Measurements from ENCODE around the gene JCAD. TPM values are rescaled to one million over a fixed set of nuclear protein-coding genes. Genes with fewer than 3 reads are reported as not detected.

The JCAD gene
- total RNA-seq, 2 donors from 2014 or later, result 1.8 to 23.5 TPM

DNA sequence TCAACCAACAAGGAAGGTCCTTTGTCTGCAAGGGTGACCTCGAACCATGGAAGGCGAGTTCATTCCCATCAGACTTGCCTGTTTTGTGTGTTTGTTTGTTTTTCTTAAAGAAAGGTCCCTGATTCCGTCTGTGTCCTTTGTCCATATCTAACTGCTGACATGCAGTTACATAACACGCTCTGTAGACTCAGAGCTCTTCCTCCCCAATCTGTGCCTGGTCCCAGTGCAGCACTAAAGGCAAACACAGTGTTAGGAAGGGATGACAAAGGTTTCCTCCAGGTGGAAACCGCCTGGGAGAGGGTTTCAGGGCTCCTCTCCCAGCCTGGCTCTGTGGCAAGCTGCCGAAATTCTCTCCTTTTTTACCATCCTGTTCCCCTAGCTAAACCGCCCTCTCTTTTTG, 13.4 kb downstream of the JCAD start:
- H3K27me3 ChIP-seq, result no peaks in the 10 kb centered on the region
- H3K4me3 ChIP-seq, result no peak overlapping the region
- H3K36me3 ChIP-seq, result no peaks in the 10 kb centered on the region
- no peaks in the 10 kb centered on the region for H3K9me3 ChIP-seq
- H3K4me1 ChIP-seq, result no peaks in the 10 kb centered on the region
- H3K9ac ChIP-seq (ENCODE audit: low read depth in 2 of 2, low read length in 2 of 2), result no peak overlapping the region
- no peak for DNase-seq
- H3K27ac ChIP-seq, result no peak overlapping the region
- TF ChIP-seq, protein P1, sequence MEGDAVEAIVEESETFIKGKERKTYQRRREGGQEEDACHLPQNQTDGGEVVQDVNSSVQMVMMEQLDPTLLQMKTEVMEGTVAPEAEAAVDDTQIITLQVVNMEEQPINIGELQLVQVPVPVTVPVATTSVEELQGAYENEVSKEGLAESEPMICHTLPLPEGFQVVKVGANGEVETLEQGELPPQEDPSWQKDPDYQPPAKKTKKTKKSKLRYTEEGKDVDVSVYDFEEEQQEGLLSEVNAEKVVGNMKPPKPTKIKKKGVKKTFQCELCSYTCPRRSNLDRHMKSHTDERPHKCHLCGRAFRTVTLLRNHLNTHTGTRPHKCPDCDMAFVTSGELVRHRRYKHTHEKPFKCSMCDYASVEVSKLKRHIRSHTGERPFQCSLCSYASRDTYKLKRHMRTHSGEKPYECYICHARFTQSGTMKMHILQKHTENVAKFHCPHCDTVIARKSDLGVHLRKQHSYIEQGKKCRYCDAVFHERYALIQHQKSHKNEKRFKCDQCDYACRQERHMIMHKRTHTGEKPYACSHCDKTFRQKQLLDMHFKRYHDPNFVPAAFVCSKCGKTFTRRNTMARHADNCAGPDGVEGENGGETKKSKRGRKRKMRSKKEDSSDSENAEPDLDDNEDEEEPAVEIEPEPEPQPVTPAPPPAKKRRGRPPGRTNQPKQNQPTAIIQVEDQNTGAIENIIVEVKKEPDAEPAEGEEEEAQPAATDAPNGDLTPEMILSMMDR (IDR thresholded peaks at IDR 0.05), result no peak
- intact Hi-C loops (cut with DNase I), result no loop called here

DNA sequence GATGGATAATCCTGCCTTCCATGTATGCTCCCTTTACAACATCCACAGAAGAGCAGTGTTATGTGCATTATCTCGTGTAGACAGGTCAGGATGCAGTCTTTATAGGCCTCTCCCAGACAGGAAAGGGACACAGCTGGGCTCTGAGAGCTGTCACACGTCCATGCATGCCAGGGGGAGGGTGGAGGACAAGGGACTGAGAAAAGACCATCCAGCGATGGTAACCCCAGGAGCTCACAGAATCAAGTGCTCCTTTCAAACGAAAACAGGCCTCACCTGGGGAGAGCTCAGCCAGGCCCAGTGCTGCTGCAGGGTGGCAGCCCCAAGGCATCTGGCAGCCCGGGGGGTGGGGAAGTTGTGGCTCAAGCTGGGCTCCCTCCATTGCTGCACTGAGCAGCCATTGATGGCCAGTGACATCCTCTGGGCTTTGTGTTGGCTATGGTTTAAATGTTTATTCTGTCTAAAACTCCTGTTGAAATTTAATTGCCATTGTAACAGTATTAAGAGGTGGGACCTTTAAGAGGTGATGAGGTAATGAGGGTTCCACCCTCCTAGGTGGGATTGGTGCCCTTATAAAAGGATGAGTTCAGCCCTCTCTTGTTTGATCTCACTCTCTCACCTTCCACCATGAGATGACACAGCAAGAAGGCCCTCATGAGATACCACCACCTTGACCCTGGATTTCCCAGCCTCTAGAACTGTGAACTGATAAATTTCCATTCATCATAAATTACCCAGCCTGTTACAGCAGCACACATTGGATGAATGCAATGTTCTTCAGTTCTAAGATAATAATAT, 15.7 kb downstream of the JCAD start:
- H3K27ac ChIP-seq, result no peak overlapping the region
- no peaks in the 10 kb centered on the region for H3K36me3 ChIP-seq
- no peak for DNase-seq
- no peak overlapping the region for H3K9ac ChIP-seq (ENCODE audit: low read depth in 2 of 2, low read length in 2 of 2)
- intact Hi-C loops (cut with DNase I), result no loop called here
- no peaks in the 10 kb centered on the region for H3K9me3 ChIP-seq
- TF ChIP-seq, protein P1 (IDR thresholded peaks at IDR 0.05), result no peak
- H3K4me3 ChIP-seq, result no peak overlapping the region
- no peaks in the 10 kb centered on the region for H3K27me3 ChIP-seq
- H3K4me1 ChIP-seq, result no peaks in the 10 kb centered on the region

DNA sequence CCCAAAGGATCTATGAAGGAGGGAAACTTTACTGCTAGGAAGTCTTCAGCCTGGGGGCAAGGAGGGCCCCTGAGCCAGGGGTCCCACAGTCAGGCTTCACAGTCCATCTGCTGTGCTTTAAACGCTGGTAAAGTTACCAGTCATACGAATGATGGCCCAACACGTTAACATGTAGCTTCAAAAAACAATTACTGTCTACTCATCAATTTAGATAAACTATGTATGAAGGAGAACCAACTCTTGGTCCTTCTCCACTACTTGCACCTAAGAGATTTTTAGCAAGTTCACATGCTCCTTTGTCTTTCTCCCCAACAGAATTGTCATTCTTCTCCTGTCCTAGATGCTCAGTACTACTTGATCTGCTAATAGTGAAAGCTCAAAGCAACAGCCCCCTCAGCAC, 16.6 kb downstream of the JCAD start:
- H3K9ac ChIP-seq (ENCODE audit: low read depth in 2 of 2, low read length in 2 of 2), result no peak overlapping the region
- intact Hi-C loops (cut with DNase I), result no loop called here
- H3K4me1 ChIP-seq, result no peaks in the 10 kb centered on the region
- no peaks in the 10 kb centered on the region for H3K36me3 ChIP-seq
- no peaks in the 10 kb centered on the region for H3K27me3 ChIP-seq
- TF ChIP-seq, protein P1 (IDR thresholded peaks at IDR 0.05), result no peak
- H3K9me3 ChIP-seq, result no peaks in the 10 kb centered on the region
- H3K4me3 ChIP-seq, result no peak overlapping the region
- DNase-seq, result no peak
- no peak overlapping the region for H3K27ac ChIP-seq

- Histone ChIP-seq H3K27me3 (no peaks in the 10 kb centered on the region), H3K4me1 (no peaks in the 10 kb centered on the region), H3K9me3 (no peaks in the 10 kb centered on the region), H3K4me3 (no peak overlapping the region), H3K27ac (no peak overlapping the region), H3K9ac (ENCODE audit: low read depth in 2 of 2, low read length in 2 of 2) (no peak overlapping the region), H3K36me3 (no peaks in the 10 kb centered on the region)
- intact Hi-C loops (cut with DNase I), result no loop called here
- TF ChIP-seq, protein P1 (IDR thresholded peaks at IDR 0.05), result no peak
- no peak for DNase-seq
Observed at GRCh38 chr10:30041196-30042105, 17.9 kb downstream of the JCAD start.

- no peak overlapping the region for H3K27ac ChIP-seq
- DNase-seq, result no peak
- H3K9ac ChIP-seq (ENCODE audit: low read depth in 2 of 2, low read length in 2 of 2), result no peak overlapping the region
- TF ChIP-seq, protein P1 (IDR thresholded peaks at IDR 0.05), result no peak
- intact Hi-C loops (cut with DNase I), result no loop called here
- H3K27me3 ChIP-seq, result no peaks in the 10 kb centered on the region
- H3K9me3 ChIP-seq, result no peaks in the 10 kb centered on the region
- no peak overlapping the region for H3K4me3 ChIP-seq
- H3K4me1 ChIP-seq, result no peaks in the 10 kb centered on the region
- H3K36me3 ChIP-seq, result no peaks in the 10 kb centered on the region
Observed at GRCh38 chr10:30040597-30040996, 18.8 kb downstream of the JCAD start.

Data from colonic mucosa (tissue), 4 donors.